Middle frontal gyrus (tissue), 1 donor: ENCODE data around the gene HRAS.

Experiments used
- DNase-seq: peaks from one replicate; pipeline ENCODE4 v3.0.0-alpha.2; 2015; ENCODE audit warnings: low spot score; ENCODE audit errors: extremely low spot score

Gene HRAS

GRCh38 chr11:567629-568292 is 32.4 kb upstream of the HRAS start:
- no peak for DNase-seq

DNA sequence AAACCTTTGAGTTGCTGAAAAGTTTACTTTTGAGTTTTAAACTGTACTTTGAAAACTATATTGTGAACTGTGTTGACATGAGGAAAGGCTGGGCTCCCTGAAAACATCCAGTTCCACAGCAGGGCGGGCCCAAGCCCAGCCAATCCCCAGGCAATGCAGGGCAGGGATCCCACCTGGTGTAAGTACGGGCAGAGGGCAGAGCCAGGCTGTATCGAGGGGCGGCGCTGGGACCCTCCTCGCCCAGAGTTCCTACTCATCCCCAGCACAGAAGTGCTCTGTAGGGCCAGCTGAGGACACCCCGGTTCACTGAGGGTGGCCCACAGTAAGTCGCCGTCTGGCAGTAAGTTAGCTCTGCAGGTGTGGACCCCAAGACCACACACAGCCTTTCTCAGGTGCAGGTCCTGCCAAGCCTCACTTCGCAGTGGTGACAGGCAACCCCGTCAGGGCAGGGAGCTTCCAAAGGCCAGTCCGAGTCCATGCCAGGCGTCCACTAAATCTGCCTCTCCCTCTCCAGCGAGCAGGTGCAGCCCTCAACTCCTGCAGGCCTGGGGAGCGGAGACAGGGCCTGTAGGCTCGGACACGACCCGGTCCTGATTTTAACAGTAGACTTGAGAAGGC is 31.7 kb upstream of the HRAS start:
- DNase-seq: no peak

- DNase-seq: no peak
Observed at GRCh38 chr11:565921-566509, 30.6 kb upstream of the HRAS start.

DNA sequence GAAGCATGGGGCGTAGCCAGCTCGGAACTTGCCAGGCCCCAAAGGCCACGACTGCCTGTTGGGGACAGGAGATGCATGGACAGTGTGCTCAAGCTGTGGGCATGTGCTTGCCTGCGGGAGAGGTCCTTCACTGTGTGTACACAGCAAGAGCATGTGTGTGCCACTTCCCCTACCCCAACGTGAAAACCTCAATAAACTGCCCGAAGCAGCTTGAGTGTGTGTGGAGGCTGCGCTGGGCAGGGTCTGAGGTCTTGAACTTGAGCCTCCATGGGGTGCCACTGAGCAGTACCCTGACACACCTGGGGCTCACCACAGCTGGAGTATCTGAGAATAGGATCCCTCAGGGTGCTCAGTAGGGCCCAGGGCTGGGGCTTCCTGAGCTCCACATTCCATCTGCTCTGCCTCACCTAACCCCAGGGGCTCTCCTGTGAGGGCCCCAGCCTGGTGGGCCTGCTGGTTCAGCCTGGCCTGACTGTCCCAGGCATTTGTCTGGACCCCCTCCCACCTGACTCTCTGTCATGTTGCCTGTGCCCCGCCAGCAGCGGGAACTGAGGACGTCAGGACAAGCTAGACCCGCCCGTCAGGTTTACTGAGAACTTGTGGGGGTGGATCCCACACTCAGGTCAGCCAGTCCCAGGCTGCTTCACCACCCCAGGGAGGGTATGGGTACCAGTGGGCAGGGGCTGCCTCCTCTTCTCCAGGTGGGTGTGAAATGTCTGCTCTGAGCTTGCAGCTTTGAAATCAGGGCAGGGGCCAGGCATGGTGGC is 28.6 kb upstream of the HRAS start:
- no peak for DNase-seq

DNA sequence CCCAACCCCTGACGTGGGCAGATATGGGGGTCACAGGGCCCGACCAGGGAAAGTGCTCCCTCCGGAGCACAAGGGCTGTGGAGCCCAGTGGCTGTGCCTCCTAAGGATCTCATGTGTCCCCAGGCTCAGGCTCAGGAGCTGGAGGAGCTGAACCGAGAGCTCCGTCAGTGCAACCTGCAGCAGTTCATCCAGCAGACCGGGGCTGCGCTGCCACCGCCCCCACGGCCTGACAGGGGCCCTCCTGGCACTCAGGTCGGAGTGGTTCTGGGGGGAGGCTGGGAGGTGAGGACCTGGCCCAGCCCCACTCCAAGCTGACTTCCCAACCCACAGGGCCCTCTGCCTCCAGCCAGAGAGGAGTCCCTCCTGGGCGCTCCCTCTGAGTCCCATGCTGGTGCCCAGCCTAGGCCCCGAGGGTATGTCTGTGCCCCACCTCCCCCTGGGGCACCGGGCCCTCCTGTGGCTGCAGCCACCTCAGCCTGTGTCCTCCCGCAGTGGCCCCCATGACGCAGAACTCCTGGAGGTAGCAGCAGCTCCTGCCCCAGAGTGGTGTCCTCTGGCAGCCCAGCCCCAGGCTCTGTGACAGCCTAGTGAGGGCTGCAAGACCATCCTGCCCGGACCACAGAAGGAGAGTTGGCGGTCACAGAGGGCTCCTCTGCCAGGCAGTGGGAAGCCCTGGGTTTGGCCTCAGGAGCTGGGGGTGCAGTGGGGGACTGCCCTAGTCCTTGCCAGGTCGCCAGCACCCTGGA is 27.9 kb upstream of the HRAS start:
- no peak for DNase-seq

GRCh38 chr11:562046-562645 is 26.8 kb upstream of the HRAS start:
- DNase-seq: no peak

- DNase-seq: no peak
Observed at GRCh38 chr11:561148-562003, 26.0 kb upstream of the HRAS start.

DNA sequence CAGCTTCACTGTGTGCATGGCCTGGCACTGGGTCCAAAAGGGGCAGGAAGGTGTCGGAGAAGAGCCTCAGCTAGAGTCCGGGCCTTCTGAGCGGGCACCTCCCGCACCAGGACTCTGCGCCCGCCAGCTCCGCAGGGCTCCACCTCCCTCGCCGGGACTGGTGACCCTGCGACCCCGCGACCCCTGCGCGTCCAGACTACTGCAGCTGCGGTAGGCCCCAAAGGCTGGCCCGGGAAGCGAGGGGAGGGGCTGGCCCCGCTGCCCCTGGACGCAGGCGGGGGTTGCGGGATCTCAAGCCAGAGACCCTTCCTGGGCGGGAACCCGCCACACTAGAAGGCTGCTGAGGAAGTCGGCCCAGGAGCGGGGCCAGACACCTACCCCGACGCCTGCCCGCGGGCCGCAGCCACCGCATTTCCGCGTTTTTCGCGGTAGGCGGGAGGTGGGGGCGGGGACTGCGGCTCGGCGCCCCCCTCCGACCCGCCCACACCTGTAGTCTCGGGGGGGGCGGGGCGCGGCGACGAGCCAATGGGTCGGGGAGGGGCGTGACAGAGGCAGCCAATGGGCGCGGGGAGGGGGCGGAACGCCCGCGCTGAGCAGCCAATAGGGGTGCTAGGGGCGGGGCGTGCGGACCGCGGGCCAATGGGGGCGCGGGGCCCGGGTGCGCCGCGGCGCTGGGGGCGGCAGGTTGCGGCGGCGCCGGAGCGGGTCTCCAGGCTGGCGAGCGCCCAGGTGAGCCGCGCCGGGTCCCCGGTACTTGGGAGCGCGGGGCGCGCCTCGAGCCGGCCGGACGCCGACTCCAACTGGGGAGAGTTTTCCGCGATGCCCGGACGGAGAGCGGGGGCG is 25.1 kb upstream of the HRAS start, which contains the start of the genes LMNTD2 and RASSF7:
Gene LMNTD2, minus strand, starts transcription at position 434 of the 843 bp plus-strand sequence. Its CDS starts 22 bp downstream, at position 412.
Gene RASSF7, plus strand, starts transcription at position 666 of the 843 bp plus-strand sequence. CDS start 799 bp downstream, outside the sequence.
- peak; percentile 75 for DNase-seq

- DNase-seq: no peak
Observed at GRCh38 chr11:559712-560304, 24.4 kb upstream of the HRAS start.

- DNase-seq: no peak
Observed at GRCh38 chr11:559020-559620, 23.7 kb upstream of the HRAS start.

GRCh38 chr11:558503-558902 is 23.1 kb upstream of the HRAS start:
- no peak for DNase-seq

GRCh38 chr11:557328-558132 is 22.2 kb upstream of the HRAS start:
- no peak for DNase-seq

DNA sequence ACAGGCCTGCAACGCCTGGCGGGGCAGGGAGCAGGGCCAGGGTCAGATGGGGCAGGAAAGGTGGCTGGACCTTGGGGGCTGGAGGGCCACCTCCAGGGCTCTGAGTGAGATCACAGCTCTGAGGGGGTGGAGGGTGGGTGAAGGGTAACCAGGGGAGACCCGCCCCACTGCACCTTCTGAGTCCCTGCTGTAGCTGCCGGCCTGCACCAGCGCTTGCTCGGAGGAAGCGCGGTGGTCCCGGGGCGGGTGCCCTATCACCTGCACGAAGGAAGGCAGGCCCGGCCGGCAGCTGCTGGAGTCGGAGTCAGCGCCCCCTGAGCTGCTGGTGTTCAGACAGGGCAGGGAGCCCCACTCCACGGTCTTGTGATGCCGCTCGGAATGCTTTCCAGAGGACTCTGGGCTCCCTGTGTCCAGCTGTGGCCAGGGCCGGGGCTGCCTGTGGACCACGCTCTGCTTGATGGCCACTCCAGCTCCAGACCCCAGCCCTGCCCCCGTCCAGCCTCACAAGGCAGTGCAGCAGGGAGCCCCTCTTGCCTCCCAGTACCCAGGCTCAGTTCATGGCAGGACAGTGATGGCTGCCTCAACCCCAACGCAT is 21.4 kb upstream of the HRAS start:
- DNase-seq: no peak

GRCh38 chr11:555780-556661 is 20.6 kb upstream of the HRAS start:
- DNase-seq: no peak

DNA sequence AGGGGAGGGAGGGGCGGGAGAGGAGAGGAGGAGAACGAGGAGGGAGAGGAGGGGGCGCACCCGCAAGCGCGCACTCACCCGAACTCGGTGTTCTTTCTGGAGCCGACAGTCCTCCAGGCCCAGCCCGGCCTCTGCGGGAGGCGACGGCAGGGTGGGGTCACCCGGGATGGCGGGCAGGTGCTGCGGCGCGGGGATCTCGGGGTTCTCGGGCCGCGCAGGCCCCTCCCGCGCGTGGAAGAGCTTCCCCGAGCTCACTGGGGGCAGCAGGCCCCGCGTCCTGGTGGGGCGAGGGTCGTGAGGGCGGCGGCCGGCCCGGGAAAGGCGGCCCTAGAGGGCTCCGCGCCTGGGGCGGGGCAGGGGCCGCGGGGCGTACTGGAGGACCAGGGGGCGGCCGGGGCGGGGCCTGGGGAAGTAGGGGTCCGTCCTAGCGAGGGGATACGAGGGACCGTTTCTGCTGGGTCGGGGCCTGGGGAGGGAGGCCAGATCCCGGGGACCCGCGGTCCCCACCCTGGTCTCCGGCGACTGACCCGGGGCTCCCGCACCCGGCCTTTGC is 19.9 kb upstream of the HRAS start:
- DNase-seq: no peak
